Transverse colon (tissue), 3 donors: ENCODE results near the gene ZNF207.

ENCODE experiments used
- POLR2A ChIP-seq: fragments of 450-650 bp; IDR thresholded peaks from one replicate; pipeline ENCODE4 v1.6.1; 2016; ENCODE audit warnings: antibody characterized with exemption, mild to moderate bottlenecking, moderate library complexity
- TF ChIP-seq, protein P1 (sequence below), 5 experiments: fragments of 200-600 bp in 3 of 5; fragments of 450-650 bp in 2 of 5; sonication (generic) in 3 of 5; IDR thresholded peaks; 1 replicate in 2 of 5; 2 replicates in 3 of 5; pipeline ENCODE4 v1.5.1; 2016 to 2017; ENCODE audit warnings: antibody characterized with exemption in 5 of 5, inconsistent platforms in 3 of 5, mild to moderate bottlenecking in 2 of 5, moderate library complexity in 1 of 5

DNA sequence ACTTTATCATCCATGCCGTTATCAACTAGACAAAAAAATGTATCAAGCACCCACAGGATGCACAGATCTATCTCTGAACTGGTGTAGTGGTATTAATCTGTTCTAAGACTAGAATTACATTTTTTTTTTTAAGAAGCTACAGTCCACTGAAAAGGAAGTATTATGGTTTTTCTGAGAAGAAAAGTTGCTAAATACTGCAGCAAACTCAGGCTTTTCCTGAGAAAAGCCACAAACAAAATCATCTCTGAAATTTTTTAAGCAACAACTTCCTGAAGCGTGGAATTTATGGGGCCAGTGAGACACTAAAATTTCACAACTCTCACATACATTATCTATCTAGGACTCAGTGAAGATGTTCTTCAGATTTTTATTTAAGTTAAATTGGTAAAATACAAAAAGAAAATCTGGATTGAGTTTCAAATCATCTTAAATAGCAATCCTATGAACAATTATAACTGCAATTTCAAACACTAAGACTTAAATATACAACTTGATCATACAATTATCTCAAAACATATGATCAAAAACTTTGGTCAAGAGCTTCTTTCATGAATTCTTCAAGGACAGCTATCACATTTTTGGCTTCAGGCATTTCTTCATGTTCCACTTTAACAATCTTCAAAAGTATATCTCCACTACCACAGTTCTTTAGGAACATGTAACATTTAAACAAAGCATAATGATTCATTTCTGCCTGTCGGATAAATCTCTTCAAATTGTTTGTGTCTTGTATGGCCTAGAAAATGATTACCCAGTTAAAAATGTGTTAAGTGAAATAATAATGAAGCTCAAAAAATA, 18.5 kb upstream of the ZNF207 start:
- TF ChIP-seq, protein P1, sequence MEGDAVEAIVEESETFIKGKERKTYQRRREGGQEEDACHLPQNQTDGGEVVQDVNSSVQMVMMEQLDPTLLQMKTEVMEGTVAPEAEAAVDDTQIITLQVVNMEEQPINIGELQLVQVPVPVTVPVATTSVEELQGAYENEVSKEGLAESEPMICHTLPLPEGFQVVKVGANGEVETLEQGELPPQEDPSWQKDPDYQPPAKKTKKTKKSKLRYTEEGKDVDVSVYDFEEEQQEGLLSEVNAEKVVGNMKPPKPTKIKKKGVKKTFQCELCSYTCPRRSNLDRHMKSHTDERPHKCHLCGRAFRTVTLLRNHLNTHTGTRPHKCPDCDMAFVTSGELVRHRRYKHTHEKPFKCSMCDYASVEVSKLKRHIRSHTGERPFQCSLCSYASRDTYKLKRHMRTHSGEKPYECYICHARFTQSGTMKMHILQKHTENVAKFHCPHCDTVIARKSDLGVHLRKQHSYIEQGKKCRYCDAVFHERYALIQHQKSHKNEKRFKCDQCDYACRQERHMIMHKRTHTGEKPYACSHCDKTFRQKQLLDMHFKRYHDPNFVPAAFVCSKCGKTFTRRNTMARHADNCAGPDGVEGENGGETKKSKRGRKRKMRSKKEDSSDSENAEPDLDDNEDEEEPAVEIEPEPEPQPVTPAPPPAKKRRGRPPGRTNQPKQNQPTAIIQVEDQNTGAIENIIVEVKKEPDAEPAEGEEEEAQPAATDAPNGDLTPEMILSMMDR (IDR thresholded peaks at IDR 0.05): no peak
- no peak for TF ChIP-seq POLR2A
